NCI-H187 treated with DMSO at 0.1 percent for 48 hours (cell line): ENCODE data around the gene GLTP.
"Not testable (repeated sequence)": the region's sequence is repeated elsewhere in the genome, so short reads cannot be mapped to it uniquely, and the experiment has no call there.

ENCODE experiments used
- DNase-seq: peaks from one replicate; lab custom pipeline; 2025; lab: John Stamatoyannopoulos, UW

Gene GLTP, protein sequence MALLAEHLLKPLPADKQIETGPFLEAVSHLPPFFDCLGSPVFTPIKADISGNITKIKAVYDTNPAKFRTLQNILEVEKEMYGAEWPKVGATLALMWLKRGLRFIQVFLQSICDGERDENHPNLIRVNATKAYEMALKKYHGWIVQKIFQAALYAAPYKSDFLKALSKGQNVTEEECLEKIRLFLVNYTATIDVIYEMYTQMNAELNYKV

DNA sequence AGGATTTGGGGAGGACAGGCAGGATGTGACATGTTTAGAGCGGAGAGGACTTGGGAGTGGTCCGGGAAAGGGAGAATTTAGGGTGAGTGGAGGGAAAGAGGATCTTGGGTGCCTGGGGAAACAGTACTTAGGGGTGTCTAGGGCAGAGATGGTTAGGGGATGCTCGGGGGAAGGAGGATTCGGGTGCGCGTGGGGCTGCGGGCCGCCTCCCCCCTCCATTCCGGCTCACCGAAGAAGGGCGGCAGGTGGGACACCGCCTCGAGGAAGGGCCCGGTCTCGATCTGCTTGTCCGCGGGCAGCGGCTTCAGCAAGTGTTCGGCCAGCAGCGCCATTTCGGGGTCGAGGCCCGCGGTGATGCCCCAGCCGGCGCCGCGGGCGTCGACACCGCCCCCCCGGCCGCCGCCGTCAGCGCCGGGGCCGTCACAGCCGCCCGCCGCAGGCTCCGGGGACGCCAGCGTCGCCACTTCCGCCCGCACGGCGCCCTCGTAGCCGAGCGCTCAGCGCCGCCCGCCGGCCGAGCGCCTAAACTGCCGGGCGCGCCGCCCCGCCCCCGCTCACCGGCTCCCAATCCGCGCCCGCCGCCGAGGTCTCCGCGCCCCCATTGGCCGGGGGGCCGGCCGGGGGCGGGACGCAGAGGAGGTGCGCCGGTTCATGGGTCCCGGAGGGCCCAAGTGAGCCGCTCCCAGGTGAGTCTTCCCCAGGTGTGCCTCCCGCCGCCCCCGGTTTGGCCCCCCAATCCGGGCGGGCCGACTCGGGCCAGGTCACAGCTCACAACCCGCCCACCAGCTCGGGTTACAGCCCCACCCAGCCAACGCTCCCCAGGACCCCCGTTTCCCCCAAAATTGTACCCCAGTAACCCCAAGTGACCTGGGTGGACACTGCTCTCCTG is at the start of gene GLTP:
TSS of gene GLTP (minus strand) at position 499 of the 889 bp plus-strand sequence. CDS start at position 332, 167 bp downstream.
- DNase-seq: peak; percentile 31

DNA sequence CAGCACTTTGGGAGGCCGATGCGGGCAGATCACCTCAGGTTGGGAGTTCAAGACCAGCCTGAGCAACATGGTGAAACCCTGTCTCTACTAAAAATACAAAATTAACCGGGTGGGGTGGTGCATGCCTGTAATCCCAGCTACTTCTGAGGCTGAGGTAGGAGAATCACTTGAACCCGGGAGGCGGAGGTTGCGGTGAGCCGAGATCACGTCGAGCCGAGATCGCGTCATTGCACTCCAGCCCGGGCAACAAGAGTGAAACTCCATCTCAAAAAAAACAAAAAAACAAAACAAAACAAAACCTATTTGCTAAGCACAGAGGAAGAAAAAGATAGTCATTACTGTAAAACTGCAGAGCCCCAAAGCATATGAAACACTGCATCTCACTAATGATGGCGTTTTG is 49.0 kb upstream of the GLTP start:
- DNase-seq: not testable (repeated sequence)

DNA sequence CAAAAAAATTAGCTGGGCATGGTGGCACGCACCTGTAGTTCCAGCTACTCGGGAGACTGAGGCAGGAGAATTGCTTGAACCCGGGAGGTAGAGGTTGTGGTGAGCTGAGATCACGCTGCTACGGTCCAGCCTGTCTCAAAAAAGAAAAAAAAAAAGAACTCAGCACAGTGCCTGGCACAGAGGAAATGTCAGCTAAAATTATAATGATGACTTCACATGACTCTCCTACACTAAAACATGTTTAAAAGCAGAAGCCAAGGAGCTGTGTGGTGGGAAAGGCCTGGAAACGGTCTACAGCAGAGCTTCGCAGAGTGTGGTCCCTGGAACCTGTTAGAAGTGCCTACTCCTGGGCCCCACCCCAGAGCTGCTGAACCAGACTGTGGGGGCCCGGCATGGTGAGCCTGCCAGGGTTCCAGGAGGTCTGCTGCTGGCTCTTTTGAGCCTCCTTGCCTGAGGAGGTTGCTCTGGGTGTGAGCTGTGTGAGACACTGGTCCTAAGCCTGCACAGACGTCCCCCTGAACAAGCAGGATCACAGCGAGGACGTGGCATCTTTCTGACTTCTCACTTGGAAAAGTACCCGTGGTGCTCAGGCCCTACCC is 47.8 kb upstream of the GLTP start:
- no peak for DNase-seq

DNA sequence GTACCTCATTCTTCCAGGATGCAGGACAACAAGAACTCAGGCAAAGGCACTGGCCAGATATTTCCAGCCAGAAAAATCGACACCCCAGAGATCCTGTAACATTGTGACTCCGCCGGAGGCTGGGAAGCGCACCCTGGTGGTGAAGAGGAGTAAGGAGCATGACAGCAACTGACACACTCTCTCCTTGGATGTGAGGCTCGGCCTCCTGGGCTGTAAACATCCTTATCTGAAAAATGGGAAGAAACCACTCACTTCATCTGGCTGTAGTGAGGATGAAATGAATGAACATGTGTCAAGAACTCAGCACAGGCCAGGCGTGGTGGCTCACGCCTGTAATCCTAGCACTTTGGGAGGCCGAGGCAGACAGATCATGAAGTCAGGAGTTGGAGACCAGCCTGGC is 47.3 kb upstream of the GLTP start:
- DNase-seq: no peak

- DNase-seq: no peak
Observed at GRCh38 chr12:109926488-109927210, 46.3 kb upstream of the GLTP start.

GRCh38 chr12:109926016-109926415 is 45.7 kb upstream of the GLTP start:
- no peak for DNase-seq

GRCh38 chr12:109925185-109925840 is 45.0 kb upstream of the GLTP start:
- DNase-seq: no peak

- DNase-seq: no peak
Observed at GRCh38 chr12:109923481-109924245, 43.3 kb upstream of the GLTP start.

GRCh38 chr12:109923038-109923437 is 42.7 kb upstream of the GLTP start:
- DNase-seq: no peak

- DNase-seq: no peak
Observed at GRCh38 chr12:109921982-109922381, 41.6 kb upstream of the GLTP start.

DNA sequence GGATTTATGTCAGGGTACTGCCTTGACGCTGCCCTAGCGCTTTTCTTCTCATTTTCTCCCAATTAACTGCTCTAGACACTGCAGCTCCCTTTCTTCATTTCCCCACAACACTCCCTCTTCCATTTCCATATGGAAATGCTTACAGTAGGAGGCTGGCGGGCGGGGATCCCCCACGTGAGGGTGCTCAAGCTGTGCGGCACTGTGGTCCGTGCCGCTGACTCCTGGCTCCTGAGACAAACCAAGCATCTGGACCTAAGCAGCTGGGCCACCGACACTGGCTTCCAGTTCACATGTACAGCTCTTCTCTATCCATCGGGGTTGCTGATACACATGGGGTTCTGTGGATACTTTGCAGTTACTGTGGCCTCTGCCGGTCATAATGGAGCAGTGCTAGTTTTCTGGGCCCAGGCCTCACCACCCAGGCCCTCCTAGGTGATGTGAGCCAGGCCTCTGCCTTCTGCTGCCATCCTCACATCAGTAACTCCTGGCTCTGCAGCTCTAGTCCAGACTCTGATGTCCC is 40.0 kb upstream of the GLTP start:
- DNase-seq: no peak

DNA sequence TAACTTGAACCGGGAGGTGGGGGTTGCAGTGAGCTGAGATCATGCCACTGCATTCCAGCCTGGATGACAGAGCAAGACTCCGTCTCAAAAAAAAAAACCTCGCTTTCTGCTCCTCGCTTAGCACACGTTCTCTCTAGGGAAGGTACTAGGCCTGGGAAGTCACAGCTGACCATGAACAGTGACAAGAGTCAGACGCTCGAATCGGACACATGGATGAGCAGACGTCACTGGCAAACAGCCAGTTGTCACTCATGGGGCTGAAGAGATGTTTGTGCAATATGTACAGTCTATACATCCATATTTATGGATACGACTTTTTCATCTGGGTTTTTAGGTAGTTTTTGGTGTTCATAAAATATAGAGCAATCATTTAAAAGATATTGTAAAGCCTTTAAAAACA is 39.1 kb upstream of the GLTP start:
- DNase-seq: no peak

GRCh38 chr12:109916045-109916444 is 35.7 kb upstream of the GLTP start:
- no peak for DNase-seq

- DNase-seq: no peak
Observed at GRCh38 chr12:109915171-109916040, 35.1 kb upstream of the GLTP start.

DNA sequence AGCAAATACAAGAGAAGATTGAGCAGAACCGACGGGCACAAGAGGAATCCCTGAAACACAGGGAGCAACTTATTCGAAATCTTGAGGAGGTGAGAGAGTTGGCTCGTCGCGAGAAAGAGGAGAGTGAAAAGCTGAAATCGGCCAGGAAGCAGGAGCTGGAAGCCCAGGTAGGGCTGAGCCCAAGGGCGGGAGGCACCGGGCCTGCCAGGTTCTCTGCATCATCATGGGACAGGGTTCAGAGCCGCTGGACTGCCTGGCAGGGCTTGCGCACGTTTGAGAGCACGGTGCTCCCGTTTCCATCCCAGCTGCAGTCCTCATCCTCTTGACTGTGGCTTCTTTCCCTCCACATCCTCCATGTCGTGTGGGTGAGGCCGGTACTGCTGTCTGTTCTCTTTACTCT is 34.1 kb upstream of the GLTP start:
- DNase-seq: no peak

DNA sequence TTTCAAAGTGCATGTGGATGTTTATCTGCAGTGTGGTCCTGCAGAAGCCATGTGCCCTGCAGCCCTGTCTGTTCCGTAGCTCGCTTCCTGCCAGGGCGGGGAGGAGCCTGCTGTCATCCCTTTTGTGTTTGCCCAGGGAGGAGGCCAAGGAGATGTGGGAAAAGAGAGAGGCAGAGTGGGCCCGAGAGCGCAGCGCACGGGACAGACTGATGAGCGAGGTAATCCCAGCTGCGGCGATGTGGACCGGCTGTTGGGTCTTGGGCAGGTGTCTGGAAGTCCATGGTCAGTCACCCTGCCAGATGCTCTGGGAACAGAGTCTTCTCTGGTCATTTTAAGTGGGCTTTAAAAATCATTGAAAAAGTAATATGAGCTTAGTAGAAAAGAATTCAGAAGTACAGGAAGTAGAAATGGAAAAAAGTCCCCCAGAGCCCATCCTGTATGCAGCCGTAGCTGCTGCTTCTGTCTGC is 32.5 kb upstream of the GLTP start:
- no peak for DNase-seq

DNA sequence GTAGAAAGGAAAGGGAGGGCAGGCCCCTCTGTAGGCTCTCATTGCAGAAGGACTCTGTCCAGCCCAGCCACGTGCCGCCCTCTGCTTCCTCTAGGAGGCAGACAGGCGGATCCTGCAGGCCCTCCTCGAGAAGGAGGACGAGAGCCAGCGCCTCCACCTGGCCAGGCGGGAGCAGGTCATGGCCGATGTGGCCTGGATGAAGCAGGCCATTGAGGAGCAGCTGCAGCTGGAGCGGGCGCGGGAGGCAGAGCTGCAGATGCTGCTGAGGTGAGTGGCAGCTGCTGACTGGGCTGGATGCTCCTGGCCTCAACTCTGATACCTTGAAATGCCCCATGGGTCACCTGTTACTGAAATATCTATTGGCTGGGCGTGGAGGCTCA is 30.6 kb upstream of the GLTP start:
- no peak for DNase-seq

- no peak for DNase-seq
Observed at GRCh38 chr12:109910254-109910968, 30.1 kb upstream of the GLTP start.

DNA sequence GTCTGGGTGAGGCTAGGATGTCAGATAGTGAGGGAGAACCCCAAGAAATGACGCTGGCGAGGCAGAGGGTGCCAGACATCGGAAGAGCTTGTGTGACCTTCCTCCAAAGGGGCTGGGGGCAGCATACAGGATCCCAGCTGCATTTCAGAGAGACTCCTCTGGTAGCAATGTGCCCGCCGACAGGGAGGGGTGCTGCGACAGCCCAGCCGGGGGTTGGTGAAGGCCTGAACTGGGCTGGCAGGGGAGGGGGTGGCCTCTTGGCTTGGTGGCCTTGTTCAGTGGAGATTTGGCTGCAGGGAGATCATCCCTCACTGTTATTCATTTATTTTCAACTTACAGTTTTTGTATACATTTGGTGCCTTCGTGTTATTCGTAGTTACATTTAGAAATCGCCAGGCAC is 25.0 kb upstream of the GLTP start:
- no peak for DNase-seq
